Activated T-cell treated with anti-CD3 and anti-CD28 coated beads, Interleukin-2, amount 50 U/mL, for 24 hours (primary cell): ENCODE measurements around the gene RPL27A.

Experiments
- DNase-seq: peaks from one replicate; pipeline ENCODE4 v3.0.0-alpha.2; 2020
- H3K27ac Mint-ChIP-seq: 2 replicates; pipeline ENCODE4 v1.8.0; 2020; ENCODE audit warnings: mild to moderate bottlenecking, mixed read lengths
- H3K27me3 Mint-ChIP-seq: 2 replicates; pipeline ENCODE4 v1.8.0; 2020; ENCODE audit warnings: mixed read lengths
- H3K36me3 Mint-ChIP-seq: 2 replicates; pipeline ENCODE4 v1.8.0; 2020; ENCODE audit warnings: low read depth, mixed read lengths
- H3K4me1 Mint-ChIP-seq: 2 replicates; pipeline ENCODE4 v1.8.0; 2020; ENCODE audit warnings: low read depth, mixed read lengths
- H3K4me3 Mint-ChIP-seq: 2 replicates; pipeline ENCODE4 v1.8.0; 2020; ENCODE audit warnings: mild to moderate bottlenecking, moderate library complexity, mixed read lengths
- H3K9me3 Mint-ChIP-seq: 2 replicates; pipeline ENCODE4 v1.8.0; 2020; ENCODE audit warnings: mixed read lengths

The RPL27A gene

GRCh38 chr11:8682303-8683114 lies at the start of gene RPL27A, which contains the start of gene TRIM66:
Gene RPL27A, plus strand, starts transcription at chr11:8682792. Its CDS starts 22 bp downstream, at chr11:8682814.
Gene TRIM66, minus strand, starts transcription at chr11:8682665. Its CDS starts 10,391 bp downstream, at chr11:8672274.
- H3K9me3 Mint-ChIP-seq: no peaks in the 10 kb centered on the region
- H3K4me1 Mint-ChIP-seq: peaks cover 48% of the 10 kb centered on the region
- peaks cover 97% of the 10 kb centered on the region for H3K36me3 Mint-ChIP-seq
- H3K27me3 Mint-ChIP-seq: no peaks in the 10 kb centered on the region
- peak within 1 kb of the TSS; percentile 99 for H3K27ac Mint-ChIP-seq
- DNase-seq: peak; percentile 100
- H3K4me3 Mint-ChIP-seq: peak within 1 kb of the TSS; percentile 97

GRCh38 chr11:8634498-8634897 lies 48.1 kb upstream of the RPL27A start:
- DNase-seq: no peak
- no peak overlapping the region for H3K4me3 Mint-ChIP-seq
- H3K36me3 Mint-ChIP-seq: peaks cover 89% of the 10 kb centered on the region
- H3K27ac Mint-ChIP-seq: no peak overlapping the region
- no peaks in the 10 kb centered on the region for H3K9me3 Mint-ChIP-seq
- no peaks in the 10 kb centered on the region for H3K4me1 Mint-ChIP-seq
- H3K27me3 Mint-ChIP-seq: no peaks in the 10 kb centered on the region

GRCh38 chr11:8636127-8636526 lies 46.5 kb upstream of the RPL27A start:
- H3K4me3 Mint-ChIP-seq: no peak overlapping the region
- no peaks in the 10 kb centered on the region for H3K9me3 Mint-ChIP-seq
- peaks cover 1% of the 10 kb centered on the region for H3K4me1 Mint-ChIP-seq
- no peaks in the 10 kb centered on the region for H3K27me3 Mint-ChIP-seq
- H3K36me3 Mint-ChIP-seq: peaks cover 93% of the 10 kb centered on the region
- H3K27ac Mint-ChIP-seq: no peak overlapping the region
- no peak for DNase-seq

GRCh38 chr11:8638300-8638699 lies 44.3 kb upstream of the RPL27A start:
- Mint-ChIP-seq H3K27me3 (no peaks in the 10 kb centered on the region), H3K27ac (no peak overlapping the region), H3K4me1 (peaks cover 9% of the 10 kb centered on the region), H3K9me3 (no peaks in the 10 kb centered on the region), H3K36me3 (peaks cover 97% of the 10 kb centered on the region), H3K4me3 (no peak overlapping the region)
- DNase-seq: no peak

GRCh38 chr11:8639655-8640054 lies 42.9 kb upstream of the RPL27A start:
- Mint-ChIP-seq H3K36me3 (peaks cover 84% of the 10 kb centered on the region), H3K4me1 (peaks cover 9% of the 10 kb centered on the region), H3K27me3 (no peaks in the 10 kb centered on the region), H3K27ac (no peak overlapping the region), H3K9me3 (no peaks in the 10 kb centered on the region), H3K4me3 (no peak overlapping the region)
- DNase-seq: no peak

GRCh38 chr11:8640267-8640906 lies 42.2 kb upstream of the RPL27A start:
- Mint-ChIP-seq H3K4me1 (peaks cover 9% of the 10 kb centered on the region), H3K9me3 (no peaks in the 10 kb centered on the region), H3K27me3 (no peaks in the 10 kb centered on the region), H3K36me3 (peaks cover 76% of the 10 kb centered on the region), H3K27ac (no peak overlapping the region), H3K4me3 (no peak overlapping the region)
- no peak for DNase-seq

GRCh38 chr11:8641332-8641731 lies 41.3 kb upstream of the RPL27A start:
- no peaks in the 10 kb centered on the region for H3K27me3 Mint-ChIP-seq
- DNase-seq: no peak
- H3K4me1 Mint-ChIP-seq: peaks cover 9% of the 10 kb centered on the region
- no peak overlapping the region for H3K4me3 Mint-ChIP-seq
- no peaks in the 10 kb centered on the region for H3K9me3 Mint-ChIP-seq
- peaks cover 67% of the 10 kb centered on the region for H3K36me3 Mint-ChIP-seq
- peak overlapping the region; percentile 26 for H3K27ac Mint-ChIP-seq

GRCh38 chr11:8642196-8642841 lies 40.3 kb upstream of the RPL27A start:
- Mint-ChIP-seq H3K27ac (no peak overlapping the region), H3K36me3 (peaks cover 59% of the 10 kb centered on the region), H3K9me3 (no peaks in the 10 kb centered on the region), H3K27me3 (no peaks in the 10 kb centered on the region), H3K4me1 (peaks cover 9% of the 10 kb centered on the region), H3K4me3 (no peak overlapping the region)
- no peak for DNase-seq

- Mint-ChIP-seq H3K4me3 (no peak overlapping the region), H3K27ac (no peak overlapping the region), H3K9me3 (no peaks in the 10 kb centered on the region), H3K4me1 (peaks cover under 1% of the 10 kb centered on the region), H3K36me3 (peaks cover 54% of the 10 kb centered on the region), H3K27me3 (no peaks in the 10 kb centered on the region)
- DNase-seq: no peak
These were observed 35.7 kb upstream of the RPL27A start for GRCh38 chr11:8646873-8647272.

- Mint-ChIP-seq H3K36me3 (peaks cover 63% of the 10 kb centered on the region), H3K27me3 (no peaks in the 10 kb centered on the region), H3K9me3 (no peaks in the 10 kb centered on the region), H3K4me1 (no peaks in the 10 kb centered on the region), H3K4me3 (no peak overlapping the region), H3K27ac (no peak overlapping the region)
- no peak for DNase-seq
These were observed 33.2 kb upstream of the RPL27A start for GRCh38 chr11:8649361-8649760.

GRCh38 chr11:8650401-8650990 lies 32.1 kb upstream of the RPL27A start:
- no peak for DNase-seq
- Mint-ChIP-seq H3K4me3 (no peak overlapping the region), H3K27ac (no peak overlapping the region), H3K27me3 (no peaks in the 10 kb centered on the region), H3K9me3 (no peaks in the 10 kb centered on the region), H3K36me3 (peaks cover 64% of the 10 kb centered on the region), H3K4me1 (no peaks in the 10 kb centered on the region)

- H3K27ac Mint-ChIP-seq: no peak overlapping the region
- no peak overlapping the region for H3K4me3 Mint-ChIP-seq
- no peaks in the 10 kb centered on the region for H3K9me3 Mint-ChIP-seq
- peaks cover 64% of the 10 kb centered on the region for H3K36me3 Mint-ChIP-seq
- DNase-seq: no peak
- H3K4me1 Mint-ChIP-seq: no peaks in the 10 kb centered on the region
- no peaks in the 10 kb centered on the region for H3K27me3 Mint-ChIP-seq
These were observed 30.5 kb upstream of the RPL27A start for GRCh38 chr11:8652140-8652539.

GRCh38 chr11:8654503-8654902 lies 28.1 kb upstream of the RPL27A start:
- H3K27me3 Mint-ChIP-seq: no peaks in the 10 kb centered on the region
- no peak overlapping the region for H3K27ac Mint-ChIP-seq
- H3K9me3 Mint-ChIP-seq: no peaks in the 10 kb centered on the region
- no peaks in the 10 kb centered on the region for H3K4me1 Mint-ChIP-seq
- DNase-seq: no peak
- peaks cover 51% of the 10 kb centered on the region for H3K36me3 Mint-ChIP-seq
- no peak overlapping the region for H3K4me3 Mint-ChIP-seq

GRCh38 chr11:8656291-8656690 lies 26.3 kb upstream of the RPL27A start:
- Mint-ChIP-seq H3K27me3 (no peaks in the 10 kb centered on the region), H3K27ac (no peak overlapping the region), H3K36me3 (peaks cover 42% of the 10 kb centered on the region), H3K4me3 (no peak overlapping the region), H3K4me1 (no peaks in the 10 kb centered on the region), H3K9me3 (no peaks in the 10 kb centered on the region)
- DNase-seq: no peak
